ENCODE data around the gene MEAF6.

- no peak for TF ChIP-seq FOXM1 (IDR thresholded peaks at IDR 0.05; ENCODE audit: low read depth)
- no peak for TF ChIP-seq POLR2AphosphoS5 (IDR thresholded peaks at IDR 0.05; ENCODE audit: low read depth, low read length)
- TF ChIP-seq ELF1 (IDR thresholded peaks at IDR 0.05): no peak
- no peak for TF ChIP-seq GABPA (IDR thresholded peaks at IDR 0.05; ENCODE audit: low read depth)
- no peak for TF ChIP-seq USF1 (IDR thresholded peaks at IDR 0.05; ENCODE audit: borderline replicate concordance, low read depth)
- TF ChIP-seq USF2 (IDR thresholded peaks at IDR 0.05; ENCODE audit: borderline replicate concordance, low read depth, low read length): no peak
- TF ChIP-seq CTCF (IDR thresholded peaks at IDR 0.05): no peak
- no peak for TF ChIP-seq MAX (IDR thresholded peaks at IDR 0.05; ENCODE audit: low read depth)
Measured at GRCh38 chr1:37493336-37494098, 21.0 kb downstream of the MEAF6 start.

All from SK-N-SH (cell line).